GM23338 (cell line): ENCODE data around the gene OGDHL. TPM values are rescaled to one million over a fixed set of nuclear protein-coding genes. Genes with fewer than 3 reads are reported as not detected.
A peak's percentile ranks its signal among the peaks of the same experiment; 100 is the strongest.

Experiments used
- ATAC-seq: fragments of 200-7000 bp; cut with Tn5 transposase; 3 replicates; pipeline ENCODE4 v1.9.1; 2020
- DNase-seq: peaks from one replicate; pipeline ENCODE4 v3.0.0-alpha.2; 2015; ENCODE audit warnings: low spot score
- H2AFZ ChIP-seq: fragments of 200-600 bp; sonication (generic); 2 replicates; pipeline ENCODE4 v1.8.0; 2016; ENCODE audit warnings: antibody characterized with exemption, mild to moderate bottlenecking, moderate library complexity
- H3F3A ChIP-seq: fragments of 200-600 bp; sonication (generic); replicated peaks from 2 replicates; pipeline ENCODE4 v1.8.0; 2017; ENCODE audit warnings: antibody characterized with exemption, mixed run types, low read depth
- H3K27ac ChIP-seq: fragments of 200-600 bp; sonication (generic); 2 replicates; pipeline ENCODE4 v1.6.1; 2016; ENCODE audit warnings: low read depth
- H3K27me3 ChIP-seq: fragments of 200-600 bp; sonication (generic); 2 replicates; pipeline ENCODE4 v1.8.0; 2016; ENCODE audit warnings: mild to moderate bottlenecking, mixed run types, moderate library complexity; ENCODE audit not compliant: insufficient read depth
- H3K36me3 ChIP-seq: fragments of 200-600 bp; sonication (generic); 2 replicates; pipeline ENCODE4 v1.8.0; 2016; ENCODE audit warnings: mild to moderate bottlenecking; ENCODE audit not compliant: insufficient read depth
- H3K4me1 ChIP-seq: fragments of 200-600 bp; sonication (generic); 2 replicates; pipeline ENCODE4 v1.8.0; 2016; ENCODE audit warnings: mild to moderate bottlenecking, moderate library complexity; ENCODE audit not compliant: insufficient read depth
- H3K4me2 ChIP-seq: fragments of 200-600 bp; sonication (generic); 2 replicates; pipeline ENCODE4 v1.7.1; 2017; ENCODE audit warnings: mixed run types
- H3K4me3 ChIP-seq: fragments of 200-600 bp; sonication (generic); 2 replicates; pipeline ENCODE4 v1.6.1; 2016; ENCODE audit warnings: mixed run types
- H3K79me2 ChIP-seq: fragments of 200-600 bp; sonication (generic); replicated peaks from 2 replicates; pipeline ENCODE4 v1.8.0; 2017; ENCODE audit warnings: mild to moderate bottlenecking; ENCODE audit not compliant: insufficient read depth
- H3K9me2 ChIP-seq: fragments of 200-600 bp; sonication (generic); 2 replicates; pipeline ENCODE4 v1.8.0; 2017; ENCODE audit not compliant: insufficient read depth
- H4K20me1 ChIP-seq: fragments of 200-600 bp; sonication (generic); replicated peaks from 2 replicates; pipeline ENCODE4 v1.8.0; 2017; ENCODE audit warnings: mild to moderate bottlenecking; ENCODE audit not compliant: insufficient read depth
- H3K27ac Mint-ChIP-seq: 2 replicates; pipeline ENCODE4 v1.8.0; 2020; ENCODE audit warnings: inconsistent platforms, mild to moderate bottlenecking, moderate library complexity, mixed read lengths
- H3K27me3 Mint-ChIP-seq: 3 replicates; pipeline ENCODE4 v1.8.0; 2022; ENCODE audit warnings: low read depth, mild to moderate bottlenecking, moderate library complexity, mixed read lengths, inconsistent platforms; ENCODE audit not compliant: insufficient read depth, poor library complexity
- H3K36me3 Mint-ChIP-seq: 3 replicates; pipeline ENCODE4 v1.8.0; 2021; ENCODE audit warnings: low read depth, mild to moderate bottlenecking, inconsistent platforms, moderate library complexity, mixed read lengths
- H3K4me1 Mint-ChIP-seq: 3 replicates; pipeline ENCODE4 v1.8.0; 2020; ENCODE audit warnings: mild to moderate bottlenecking, inconsistent platforms, mixed read lengths
- H3K4me3 Mint-ChIP-seq: 3 replicates; pipeline ENCODE4 v1.8.0; 2021; ENCODE audit warnings: moderate library complexity, mild to moderate bottlenecking, inconsistent platforms, mixed read lengths
- H3K9me3 Mint-ChIP-seq: 3 replicates; pipeline ENCODE4 v1.8.0; 2020; ENCODE audit warnings: moderate library complexity, mild to moderate bottlenecking, inconsistent platforms, mixed read lengths
- CREB1 ChIP-seq: fragments of 250-450 bp; sonication (Bioruptor Pico); IDR thresholded peaks from 2 replicates; pipeline ENCODE4 v1.5.0; 2020; ENCODE audit warnings: low read depth, mild to moderate bottlenecking, moderate library complexity
- EZH2 ChIP-seq: fragments of 200-600 bp; sonication (generic); IDR thresholded peaks from one replicate; pipeline ENCODE4 v1.8.0; 2017; ENCODE audit warnings: antibody characterized with exemption, mild to moderate bottlenecking, low read depth; ENCODE audit not compliant: unreplicated experiment
- EZH2phosphoT487 ChIP-seq: fragments of 200-600 bp; sonication (generic); IDR thresholded peaks from one replicate; pipeline ENCODE4 v1.8.1; 2018; ENCODE audit warnings: antibody characterized with exemption; ENCODE audit not compliant: unreplicated experiment
- JUNB ChIP-seq: IDR thresholded peaks from one replicate; pipeline ENCODE4 v1.6.1; 2016; ENCODE audit warnings: antibody characterized with exemption; ENCODE audit not compliant: unreplicated experiment
- NANOG ChIP-seq: IDR thresholded peaks from 2 replicates; pipeline ENCODE4 v1.6.1; 2016; ENCODE audit warnings: antibody characterized with exemption, borderline replicate concordance
- ZNF114 ChIP-seq: fragments of 250-450 bp; sonication (Bioruptor Pico); IDR thresholded peaks from 2 replicates; pipeline ENCODE4 v1.5.0; 2020; ENCODE audit warnings: mild to moderate bottlenecking, moderate library complexity
- polyA plus RNA-seq: library from polyadenylated mRNA; unstranded; fragments of >200 nt; fragmentation: Nextera tagmentation; extraction: Ambion mirVana; gene quantifications from 2 replicates; pipeline ENCODE4 v1.2.1, GENCODE V29; 2016
- total RNA-seq: library from RNA; depleted of rRNA; stranded (reverse); fragments of >200 nt; shearing (Covaris generic); gene quantifications from 2 replicates; pipeline ENCODE4 v1.2.3, GENCODE V29; 2014
- TF ChIP-seq, protein P1 (sequence below), 2 experiments: fragments of 200-600 bp in 1 of 2; sonication (generic) in 1 of 2; conservative IDR thresholded peaks; 2 replicates each; pipeline versions ENCODE4 v1.5.1 to v1.6.1; 2016 to 2017; ENCODE audit warnings: antibody characterized with exemption in 2 of 2, low read depth in 2 of 2, mild to moderate bottlenecking in 2 of 2, moderate library complexity in 1 of 2
- TF ChIP-seq, protein P2 (sequence below): IDR thresholded peaks from one replicate; pipeline ENCODE4 v1.6.1; 2018; ENCODE audit warnings: antibody characterized with exemption; ENCODE audit not compliant: unreplicated experiment
- TF ChIP-seq, protein P3 (sequence below): fragments of 250-450 bp; sonication (Bioruptor Pico); IDR thresholded peaks from 2 replicates; pipeline ENCODE4 v1.5.0; 2020; ENCODE audit warnings: mild to moderate bottlenecking, moderate library complexity

Gene OGDHL
- total and polyA plus RNA-seq, 2 experiments from 2014 or later: 8.3 to 15.5 TPM

DNA sequence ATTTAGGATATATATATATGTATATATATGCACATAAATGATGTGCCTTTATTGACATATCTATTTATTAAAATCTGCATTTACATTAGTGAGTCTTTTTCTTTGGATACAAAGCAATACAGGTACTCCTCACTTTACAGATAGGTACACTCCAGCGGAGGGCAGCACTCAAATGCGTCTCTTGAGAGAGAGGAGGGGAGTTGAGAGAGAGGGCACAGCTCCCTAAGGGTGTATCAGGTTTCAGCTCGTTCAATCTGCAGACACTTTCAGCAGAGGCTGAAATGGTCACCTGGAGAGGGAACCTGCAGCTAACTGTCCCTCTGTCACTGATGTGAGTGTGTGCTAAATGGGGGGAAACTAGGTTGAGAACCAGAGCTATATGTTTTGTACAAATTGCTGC is 61.1 kb downstream of the OGDHL start:
- no peaks in the 10 kb centered on the region for H3F3A ChIP-seq
- H3K79me2 ChIP-seq: no peaks in the 10 kb centered on the region
- H3K36me3 Mint-ChIP-seq: no peaks in the 10 kb centered on the region; the same call in 2 of the 3 replicates
- no peaks in the 10 kb centered on the region for H3K36me3 ChIP-seq
- H3K4me1 ChIP-seq: peaks cover 5% of the 10 kb centered on the region; the same call in 1 of the 2 replicates
- H4K20me1 ChIP-seq: no peaks in the 10 kb centered on the region
- H3K4me1 Mint-ChIP-seq: peaks cover 10% of the 10 kb centered on the region
- DNase-seq (peak; percentile 80), ATAC-seq (peak; percentile 98)
- TF ChIP-seq, protein P1, sequence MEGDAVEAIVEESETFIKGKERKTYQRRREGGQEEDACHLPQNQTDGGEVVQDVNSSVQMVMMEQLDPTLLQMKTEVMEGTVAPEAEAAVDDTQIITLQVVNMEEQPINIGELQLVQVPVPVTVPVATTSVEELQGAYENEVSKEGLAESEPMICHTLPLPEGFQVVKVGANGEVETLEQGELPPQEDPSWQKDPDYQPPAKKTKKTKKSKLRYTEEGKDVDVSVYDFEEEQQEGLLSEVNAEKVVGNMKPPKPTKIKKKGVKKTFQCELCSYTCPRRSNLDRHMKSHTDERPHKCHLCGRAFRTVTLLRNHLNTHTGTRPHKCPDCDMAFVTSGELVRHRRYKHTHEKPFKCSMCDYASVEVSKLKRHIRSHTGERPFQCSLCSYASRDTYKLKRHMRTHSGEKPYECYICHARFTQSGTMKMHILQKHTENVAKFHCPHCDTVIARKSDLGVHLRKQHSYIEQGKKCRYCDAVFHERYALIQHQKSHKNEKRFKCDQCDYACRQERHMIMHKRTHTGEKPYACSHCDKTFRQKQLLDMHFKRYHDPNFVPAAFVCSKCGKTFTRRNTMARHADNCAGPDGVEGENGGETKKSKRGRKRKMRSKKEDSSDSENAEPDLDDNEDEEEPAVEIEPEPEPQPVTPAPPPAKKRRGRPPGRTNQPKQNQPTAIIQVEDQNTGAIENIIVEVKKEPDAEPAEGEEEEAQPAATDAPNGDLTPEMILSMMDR (conservative IDR thresholded peaks at IDR 0.05; ENCODE audit: low read depth in 2 of 2): peak; percentile 40 to 67
- TF ChIP-seq, protein P2, sequence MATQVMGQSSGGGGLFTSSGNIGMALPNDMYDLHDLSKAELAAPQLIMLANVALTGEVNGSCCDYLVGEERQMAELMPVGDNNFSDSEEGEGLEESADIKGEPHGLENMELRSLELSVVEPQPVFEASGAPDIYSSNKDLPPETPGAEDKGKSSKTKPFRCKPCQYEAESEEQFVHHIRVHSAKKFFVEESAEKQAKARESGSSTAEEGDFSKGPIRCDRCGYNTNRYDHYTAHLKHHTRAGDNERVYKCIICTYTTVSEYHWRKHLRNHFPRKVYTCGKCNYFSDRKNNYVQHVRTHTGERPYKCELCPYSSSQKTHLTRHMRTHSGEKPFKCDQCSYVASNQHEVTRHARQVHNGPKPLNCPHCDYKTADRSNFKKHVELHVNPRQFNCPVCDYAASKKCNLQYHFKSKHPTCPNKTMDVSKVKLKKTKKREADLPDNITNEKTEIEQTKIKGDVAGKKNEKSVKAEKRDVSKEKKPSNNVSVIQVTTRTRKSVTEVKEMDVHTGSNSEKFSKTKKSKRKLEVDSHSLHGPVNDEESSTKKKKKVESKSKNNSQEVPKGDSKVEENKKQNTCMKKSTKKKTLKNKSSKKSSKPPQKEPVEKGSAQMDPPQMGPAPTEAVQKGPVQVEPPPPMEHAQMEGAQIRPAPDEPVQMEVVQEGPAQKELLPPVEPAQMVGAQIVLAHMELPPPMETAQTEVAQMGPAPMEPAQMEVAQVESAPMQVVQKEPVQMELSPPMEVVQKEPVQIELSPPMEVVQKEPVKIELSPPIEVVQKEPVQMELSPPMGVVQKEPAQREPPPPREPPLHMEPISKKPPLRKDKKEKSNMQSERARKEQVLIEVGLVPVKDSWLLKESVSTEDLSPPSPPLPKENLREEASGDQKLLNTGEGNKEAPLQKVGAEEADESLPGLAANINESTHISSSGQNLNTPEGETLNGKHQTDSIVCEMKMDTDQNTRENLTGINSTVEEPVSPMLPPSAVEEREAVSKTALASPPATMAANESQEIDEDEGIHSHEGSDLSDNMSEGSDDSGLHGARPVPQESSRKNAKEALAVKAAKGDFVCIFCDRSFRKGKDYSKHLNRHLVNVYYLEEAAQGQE: no peak
- H3K4me3 Mint-ChIP-seq: no peak overlapping the region
- no peak overlapping the region for H3K27ac Mint-ChIP-seq
- H3K9me3 Mint-ChIP-seq: peaks cover 13% of the 10 kb centered on the region
- H3K4me2 ChIP-seq: peak overlapping the region; percentile 2; the same call in 1 of the 2 replicates
- H2AFZ ChIP-seq: no peak overlapping the region
- peaks cover 26% of the 10 kb centered on the region for H3K27me3 Mint-ChIP-seq
- no peak overlapping the region for H3K4me3 ChIP-seq
- H3K9me2 ChIP-seq: no peaks in the 10 kb centered on the region
- no peak overlapping the region for H3K27ac ChIP-seq
- peaks cover 19% of the 10 kb centered on the region for H3K27me3 ChIP-seq

DNA sequence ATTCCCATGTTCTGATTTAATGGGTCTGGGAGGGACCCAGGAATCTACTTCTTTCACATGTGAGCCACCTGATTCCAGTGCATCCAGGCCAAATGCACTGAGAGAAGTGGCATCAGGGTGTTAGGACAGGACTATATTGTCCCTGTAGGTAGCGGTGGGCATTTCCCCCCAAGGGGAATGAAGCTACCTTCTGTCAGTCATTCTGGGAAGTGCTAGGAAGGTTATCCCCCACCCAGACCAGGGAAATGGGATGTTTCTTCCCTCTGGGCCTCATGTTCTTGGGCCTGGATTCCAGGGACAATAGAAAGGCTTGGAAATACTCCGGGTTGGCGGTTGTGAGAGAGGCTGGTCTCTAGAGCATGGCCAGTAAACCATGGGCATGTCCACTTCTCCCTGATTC is 61.9 kb downstream of the OGDHL start:
- Mint-ChIP-seq H3K9me3 (peaks cover 13% of the 10 kb centered on the region), H3K4me1 (peaks cover 10% of the 10 kb centered on the region), H3K4me3 (no peak overlapping the region), H3K27me3 (peaks cover 26% of the 10 kb centered on the region), H3K36me3 (no peaks in the 10 kb centered on the region; the same call in 2 of the 3 replicates), H3K27ac (no peak overlapping the region)
- Histone ChIP-seq H3K27me3 (peaks cover 26% of the 10 kb centered on the region), H3K79me2 (no peaks in the 10 kb centered on the region), H2AFZ (no peak overlapping the region), H3K4me1 (peaks cover 5% of the 10 kb centered on the region; the same call in 1 of the 2 replicates), H3K4me3 (no peak overlapping the region), H3K4me2 (no peak overlapping the region), H3F3A (no peaks in the 10 kb centered on the region), H3K9me2 (no peaks in the 10 kb centered on the region), H3K36me3 (no peaks in the 10 kb centered on the region), H4K20me1 (no peaks in the 10 kb centered on the region), H3K27ac (no peak overlapping the region)
- ATAC-seq (no peak), DNase-seq (no peak)
- TF ChIP-seq CREB1 (CRISPR knock-in tag) (no peak), EZH2phosphoT487 (no peak), JUNB (no peak), EZH2 (no peak), ZNF114 (no peak), NANOG (no peak)
- TF ChIP-seq, protein P3, sequence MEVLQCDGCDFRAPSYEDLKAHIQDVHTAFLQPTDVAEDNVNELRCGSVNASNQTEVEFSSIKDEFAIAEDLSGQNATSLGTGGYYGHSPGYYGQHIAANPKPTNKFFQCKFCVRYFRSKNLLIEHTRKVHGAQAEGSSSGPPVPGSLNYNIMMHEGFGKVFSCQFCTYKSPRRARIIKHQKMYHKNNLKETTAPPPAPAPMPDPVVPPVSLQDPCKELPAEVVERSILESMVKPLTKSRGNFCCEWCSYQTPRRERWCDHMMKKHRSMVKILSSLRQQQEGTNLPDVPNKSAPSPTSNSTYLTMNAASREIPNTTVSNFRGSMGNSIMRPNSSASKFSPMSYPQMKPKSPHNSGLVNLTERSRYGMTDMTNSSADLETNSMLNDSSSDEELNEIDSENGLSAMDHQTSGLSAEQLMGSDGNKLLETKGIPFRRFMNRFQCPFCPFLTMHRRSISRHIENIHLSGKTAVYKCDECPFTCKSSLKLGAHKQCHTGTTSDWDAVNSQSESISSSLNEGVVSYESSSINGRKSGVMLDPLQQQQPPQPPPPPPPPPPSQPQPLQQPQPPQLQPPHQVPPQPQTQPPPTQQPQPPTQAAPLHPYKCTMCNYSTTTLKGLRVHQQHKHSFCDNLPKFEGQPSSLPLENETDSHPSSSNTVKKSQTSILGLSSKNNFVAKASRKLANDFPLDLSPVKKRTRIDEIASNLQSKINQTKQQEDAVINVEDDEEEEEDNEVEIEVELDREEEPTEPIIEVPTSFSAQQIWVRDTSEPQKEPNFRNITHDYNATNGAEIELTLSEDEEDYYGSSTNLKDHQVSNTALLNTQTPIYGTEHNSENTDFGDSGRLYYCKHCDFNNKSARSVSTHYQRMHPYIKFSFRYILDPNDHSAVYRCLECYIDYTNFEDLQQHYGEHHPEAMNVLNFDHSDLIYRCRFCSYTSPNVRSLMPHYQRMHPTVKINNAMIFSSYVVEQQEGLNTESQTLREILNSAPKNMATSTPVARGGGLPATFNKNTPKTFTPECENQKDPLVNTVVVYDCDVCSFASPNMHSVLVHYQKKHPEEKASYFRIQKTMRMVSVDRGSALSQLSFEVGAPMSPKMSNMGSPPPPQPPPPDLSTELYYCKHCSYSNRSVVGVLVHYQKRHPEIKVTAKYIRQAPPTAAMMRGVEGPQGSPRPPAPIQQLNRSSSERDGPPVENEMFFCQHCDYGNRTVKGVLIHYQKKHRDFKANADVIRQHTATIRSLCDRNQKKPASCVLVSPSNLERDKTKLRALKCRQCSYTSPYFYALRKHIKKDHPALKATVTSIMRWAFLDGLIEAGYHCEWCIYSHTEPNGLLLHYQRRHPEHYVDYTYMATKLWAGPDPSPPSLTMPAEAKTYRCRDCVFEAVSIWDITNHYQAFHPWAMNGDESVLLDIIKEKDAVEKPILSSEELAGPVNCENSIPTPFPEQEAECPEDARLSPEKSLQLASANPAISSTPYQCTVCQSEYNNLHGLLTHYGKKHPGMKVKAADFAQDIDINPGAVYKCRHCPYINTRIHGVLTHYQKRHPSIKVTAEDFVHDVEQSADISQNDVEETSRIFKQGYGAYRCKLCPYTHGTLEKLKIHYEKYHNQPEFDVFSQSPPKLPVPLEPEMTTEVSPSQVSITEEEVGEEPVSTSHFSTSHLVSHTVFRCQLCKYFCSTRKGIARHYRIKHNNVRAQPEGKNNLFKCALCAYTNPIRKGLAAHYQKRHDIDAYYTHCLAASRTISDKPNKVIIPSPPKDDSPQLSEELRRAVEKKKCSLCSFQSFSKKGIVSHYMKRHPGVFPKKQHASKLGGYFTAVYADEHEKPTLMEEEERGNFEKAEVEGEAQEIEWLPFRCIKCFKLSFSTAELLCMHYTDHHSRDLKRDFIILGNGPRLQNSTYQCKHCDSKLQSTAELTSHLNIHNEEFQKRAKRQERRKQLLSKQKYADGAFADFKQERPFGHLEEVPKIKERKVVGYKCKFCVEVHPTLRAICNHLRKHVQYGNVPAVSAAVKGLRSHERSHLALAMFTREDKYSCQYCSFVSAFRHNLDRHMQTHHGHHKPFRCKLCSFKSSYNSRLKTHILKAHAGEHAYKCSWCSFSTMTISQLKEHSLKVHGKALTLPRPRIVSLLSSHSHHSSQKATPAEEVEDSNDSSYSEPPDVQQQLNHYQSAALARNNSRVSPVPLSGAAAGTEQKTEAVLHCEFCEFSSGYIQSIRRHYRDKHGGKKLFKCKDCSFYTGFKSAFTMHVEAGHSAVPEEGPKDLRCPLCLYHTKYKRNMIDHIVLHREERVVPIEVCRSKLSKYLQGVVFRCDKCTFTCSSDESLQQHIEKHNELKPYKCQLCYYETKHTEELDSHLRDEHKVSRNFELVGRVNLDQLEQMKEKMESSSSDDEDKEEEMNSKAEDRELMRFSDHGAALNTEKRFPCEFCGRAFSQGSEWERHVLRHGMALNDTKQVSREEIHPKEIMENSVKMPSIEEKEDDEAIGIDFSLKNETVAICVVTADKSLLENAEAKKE (CRISPR knock-in tag): no peak
